GM19099 (cell line): ENCODE data around the gene ZBTB45.
A peak's percentile ranks its signal among the peaks of the same experiment; 100 is the strongest.

Experiments used
- POLR2A ChIP-seq: IDR thresholded peaks from 3 replicates; pipeline ENCODE4 v1.6.1; 2011; ENCODE audit warnings: low read depth; ENCODE audit not compliant: insufficient read length; ENCODE audit errors: extremely low read depth

Gene ZBTB45

GRCh38 chr19:58548859-58549663 lies 29.5 kb upstream of the ZBTB45 start:
- TF ChIP-seq POLR2A: no peak

GRCh38 chr19:58547323-58548312 lies 28.0 kb upstream of the ZBTB45 start:
- no peak for TF ChIP-seq POLR2A

- no peak for TF ChIP-seq POLR2A
Measured at GRCh38 chr19:58546019-58546530, 26.5 kb upstream of the ZBTB45 start.

GRCh38 chr19:58545286-58546018 lies 25.8 kb upstream of the ZBTB45 start:
- TF ChIP-seq POLR2A: no peak

GRCh38 chr19:58544591-58545285 lies 25.1 kb upstream of the ZBTB45 start:
- no peak for TF ChIP-seq POLR2A

- peak; percentile 99 for TF ChIP-seq POLR2A
Measured at GRCh38 chr19:58543826-58544590, 24.4 kb upstream of the ZBTB45 start, which contains the start of gene TRIM28. Gene TRIM28 (plus strand): TSS chr19:58544064. CDS start chr19:58544758, 694 bp downstream.

GRCh38 chr19:58538257-58539168 lies 18.9 kb upstream of the ZBTB45 start:
- no peak for TF ChIP-seq POLR2A

- no peak for TF ChIP-seq POLR2A
Measured at GRCh38 chr19:58536852-58537798, 17.5 kb upstream of the ZBTB45 start.

- TF ChIP-seq POLR2A: no peak
Measured at GRCh38 chr19:58535857-58536256, 16.2 kb upstream of the ZBTB45 start.

GRCh38 chr19:58531034-58531840 lies 11.6 kb upstream of the ZBTB45 start:
- no peak for TF ChIP-seq POLR2A
